A549 (cell line): ENCODE results near the gene RPL29.
"Not testable (repeated sequence)": the region's sequence is repeated elsewhere in the genome, so short reads cannot be mapped to it uniquely, and the experiment has no call there.

Source experiments
- TF ChIP-seq, protein P1 (sequence below): fragments of 200-600 bp; sonication (generic); IDR thresholded peaks from 2 replicates; pipeline ENCODE4 v1.6.1; 2016; ENCODE audit warnings: antibody characterized with exemption, mild to moderate bottlenecking, moderate library complexity
- TF ChIP-seq, protein P2 (sequence below): fragments of 450-650 bp; IDR thresholded peaks from 2 replicates; pipeline ENCODE4 v1.6.1; 2014; ENCODE audit warnings: antibody characterized with exemption

DNA sequence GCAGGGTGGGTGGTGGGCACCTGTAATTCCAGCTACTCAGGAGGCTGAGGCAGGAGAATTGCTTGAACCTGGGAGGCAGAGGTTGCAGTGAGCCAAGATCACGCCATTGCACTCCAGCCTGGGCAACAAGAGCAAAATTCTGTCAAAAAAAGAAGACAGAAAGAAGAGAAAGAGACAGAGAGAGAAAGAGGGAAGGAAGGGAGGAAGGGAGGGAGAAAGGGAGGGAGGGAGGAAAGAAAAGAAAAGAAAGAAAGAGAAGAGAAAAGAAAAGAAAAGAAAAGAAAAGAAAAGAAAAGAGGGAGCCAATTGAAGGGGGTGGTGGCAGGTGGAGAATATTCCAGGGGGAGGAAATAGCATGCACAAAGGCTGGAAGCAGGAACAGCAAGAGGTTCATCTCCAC lies 47.3 kb upstream of the RPL29 start:
- TF ChIP-seq, protein P1, sequence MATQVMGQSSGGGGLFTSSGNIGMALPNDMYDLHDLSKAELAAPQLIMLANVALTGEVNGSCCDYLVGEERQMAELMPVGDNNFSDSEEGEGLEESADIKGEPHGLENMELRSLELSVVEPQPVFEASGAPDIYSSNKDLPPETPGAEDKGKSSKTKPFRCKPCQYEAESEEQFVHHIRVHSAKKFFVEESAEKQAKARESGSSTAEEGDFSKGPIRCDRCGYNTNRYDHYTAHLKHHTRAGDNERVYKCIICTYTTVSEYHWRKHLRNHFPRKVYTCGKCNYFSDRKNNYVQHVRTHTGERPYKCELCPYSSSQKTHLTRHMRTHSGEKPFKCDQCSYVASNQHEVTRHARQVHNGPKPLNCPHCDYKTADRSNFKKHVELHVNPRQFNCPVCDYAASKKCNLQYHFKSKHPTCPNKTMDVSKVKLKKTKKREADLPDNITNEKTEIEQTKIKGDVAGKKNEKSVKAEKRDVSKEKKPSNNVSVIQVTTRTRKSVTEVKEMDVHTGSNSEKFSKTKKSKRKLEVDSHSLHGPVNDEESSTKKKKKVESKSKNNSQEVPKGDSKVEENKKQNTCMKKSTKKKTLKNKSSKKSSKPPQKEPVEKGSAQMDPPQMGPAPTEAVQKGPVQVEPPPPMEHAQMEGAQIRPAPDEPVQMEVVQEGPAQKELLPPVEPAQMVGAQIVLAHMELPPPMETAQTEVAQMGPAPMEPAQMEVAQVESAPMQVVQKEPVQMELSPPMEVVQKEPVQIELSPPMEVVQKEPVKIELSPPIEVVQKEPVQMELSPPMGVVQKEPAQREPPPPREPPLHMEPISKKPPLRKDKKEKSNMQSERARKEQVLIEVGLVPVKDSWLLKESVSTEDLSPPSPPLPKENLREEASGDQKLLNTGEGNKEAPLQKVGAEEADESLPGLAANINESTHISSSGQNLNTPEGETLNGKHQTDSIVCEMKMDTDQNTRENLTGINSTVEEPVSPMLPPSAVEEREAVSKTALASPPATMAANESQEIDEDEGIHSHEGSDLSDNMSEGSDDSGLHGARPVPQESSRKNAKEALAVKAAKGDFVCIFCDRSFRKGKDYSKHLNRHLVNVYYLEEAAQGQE = not testable (repeated sequence)
- TF ChIP-seq, protein P2, sequence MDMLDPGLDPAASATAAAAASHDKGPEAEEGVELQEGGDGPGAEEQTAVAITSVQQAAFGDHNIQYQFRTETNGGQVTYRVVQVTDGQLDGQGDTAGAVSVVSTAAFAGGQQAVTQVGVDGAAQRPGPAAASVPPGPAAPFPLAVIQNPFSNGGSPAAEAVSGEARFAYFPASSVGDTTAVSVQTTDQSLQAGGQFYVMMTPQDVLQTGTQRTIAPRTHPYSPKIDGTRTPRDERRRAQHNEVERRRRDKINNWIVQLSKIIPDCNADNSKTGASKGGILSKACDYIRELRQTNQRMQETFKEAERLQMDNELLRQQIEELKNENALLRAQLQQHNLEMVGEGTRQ = not testable (repeated sequence)
